GM23338 (cell line): Measurements from ENCODE around the gene CHMP4A. TPM values are rescaled to one million over a fixed set of nuclear protein-coding genes. Genes with fewer than 3 reads are reported as not detected.

Experiments
- ATAC-seq: fragments of 200-7000 bp; cut with Tn5 transposase; 3 replicates; pipeline ENCODE4 v1.9.1; 2020
- DNase-seq: peaks from one replicate; pipeline ENCODE4 v3.0.0-alpha.2; 2015; ENCODE audit warnings: low spot score
- H2AFZ ChIP-seq: fragments of 200-600 bp; sonication (generic); 2 replicates; pipeline ENCODE4 v1.8.0; 2016; ENCODE audit warnings: antibody characterized with exemption, mild to moderate bottlenecking, moderate library complexity
- H3F3A ChIP-seq: fragments of 200-600 bp; sonication (generic); replicated peaks from 2 replicates; pipeline ENCODE4 v1.8.0; 2017; ENCODE audit warnings: antibody characterized with exemption, mixed run types, low read depth
- H3K27ac ChIP-seq: fragments of 200-600 bp; sonication (generic); 2 replicates; pipeline ENCODE4 v1.6.1; 2016; ENCODE audit warnings: low read depth
- H3K27me3 ChIP-seq: fragments of 200-600 bp; sonication (generic); 2 replicates; pipeline ENCODE4 v1.8.0; 2016; ENCODE audit warnings: mild to moderate bottlenecking, mixed run types, moderate library complexity; ENCODE audit not compliant: insufficient read depth
- H3K36me3 ChIP-seq: fragments of 200-600 bp; sonication (generic); 2 replicates; pipeline ENCODE4 v1.8.0; 2016; ENCODE audit warnings: mild to moderate bottlenecking; ENCODE audit not compliant: insufficient read depth
- H3K4me1 ChIP-seq: fragments of 200-600 bp; sonication (generic); 2 replicates; pipeline ENCODE4 v1.8.0; 2016; ENCODE audit warnings: mild to moderate bottlenecking, moderate library complexity; ENCODE audit not compliant: insufficient read depth
- H3K4me2 ChIP-seq: fragments of 200-600 bp; sonication (generic); 2 replicates; pipeline ENCODE4 v1.7.1; 2017; ENCODE audit warnings: mixed run types
- H3K4me3 ChIP-seq: fragments of 200-600 bp; sonication (generic); 2 replicates; pipeline ENCODE4 v1.6.1; 2016; ENCODE audit warnings: mixed run types
- H3K79me2 ChIP-seq: fragments of 200-600 bp; sonication (generic); replicated peaks from 2 replicates; pipeline ENCODE4 v1.8.0; 2017; ENCODE audit warnings: mild to moderate bottlenecking; ENCODE audit not compliant: insufficient read depth
- H3K9me2 ChIP-seq: fragments of 200-600 bp; sonication (generic); 2 replicates; pipeline ENCODE4 v1.8.0; 2017; ENCODE audit not compliant: insufficient read depth
- H4K20me1 ChIP-seq: fragments of 200-600 bp; sonication (generic); replicated peaks from 2 replicates; pipeline ENCODE4 v1.8.0; 2017; ENCODE audit warnings: mild to moderate bottlenecking; ENCODE audit not compliant: insufficient read depth
- H3K27ac Mint-ChIP-seq: 2 replicates; pipeline ENCODE4 v1.8.0; 2020; ENCODE audit warnings: inconsistent platforms, mild to moderate bottlenecking, moderate library complexity, mixed read lengths
- H3K27me3 Mint-ChIP-seq: 3 replicates; pipeline ENCODE4 v1.8.0; 2022; ENCODE audit warnings: low read depth, mild to moderate bottlenecking, moderate library complexity, mixed read lengths, inconsistent platforms; ENCODE audit not compliant: insufficient read depth, poor library complexity
- H3K36me3 Mint-ChIP-seq: 3 replicates; pipeline ENCODE4 v1.8.0; 2021; ENCODE audit warnings: low read depth, mild to moderate bottlenecking, inconsistent platforms, moderate library complexity, mixed read lengths
- H3K4me1 Mint-ChIP-seq: 3 replicates; pipeline ENCODE4 v1.8.0; 2020; ENCODE audit warnings: mild to moderate bottlenecking, inconsistent platforms, mixed read lengths
- H3K4me3 Mint-ChIP-seq: 3 replicates; pipeline ENCODE4 v1.8.0; 2021; ENCODE audit warnings: moderate library complexity, mild to moderate bottlenecking, inconsistent platforms, mixed read lengths
- H3K9me3 Mint-ChIP-seq: 3 replicates; pipeline ENCODE4 v1.8.0; 2020; ENCODE audit warnings: moderate library complexity, mild to moderate bottlenecking, inconsistent platforms, mixed read lengths
- CTCF ChIP-seq, 2 experiments: fragments of 200-600 bp in 1 of 2; sonication (generic) in 1 of 2; conservative IDR thresholded peaks; 2 replicates each; pipeline versions ENCODE4 v1.5.1 to v1.6.1; 2016 to 2017; ENCODE audit warnings: antibody characterized with exemption in 2 of 2, low read depth in 2 of 2, mild to moderate bottlenecking in 2 of 2, moderate library complexity in 1 of 2
- ETS1 ChIP-seq: IDR thresholded peaks from 2 replicates; pipeline ENCODE4 v1.6.1; 2016; ENCODE audit warnings: antibody characterized with exemption
- EZH2 ChIP-seq: fragments of 200-600 bp; sonication (generic); IDR thresholded peaks from one replicate; pipeline ENCODE4 v1.8.0; 2017; ENCODE audit warnings: antibody characterized with exemption, mild to moderate bottlenecking, low read depth; ENCODE audit not compliant: unreplicated experiment
- EZH2phosphoT487 ChIP-seq: fragments of 200-600 bp; sonication (generic); IDR thresholded peaks from one replicate; pipeline ENCODE4 v1.8.1; 2018; ENCODE audit warnings: antibody characterized with exemption; ENCODE audit not compliant: unreplicated experiment
- JUNB ChIP-seq: IDR thresholded peaks from one replicate; pipeline ENCODE4 v1.6.1; 2016; ENCODE audit warnings: antibody characterized with exemption; ENCODE audit not compliant: unreplicated experiment
- NANOG ChIP-seq: IDR thresholded peaks from 2 replicates; pipeline ENCODE4 v1.6.1; 2016; ENCODE audit warnings: antibody characterized with exemption, borderline replicate concordance
- POLR2AphosphoS5 ChIP-seq: IDR thresholded peaks from 2 replicates; pipeline ENCODE4 v1.6.1; 2016; ENCODE audit warnings: antibody characterized with exemption, low read depth
- REST ChIP-seq: IDR thresholded peaks from one replicate; pipeline ENCODE4 v1.6.1; 2018; ENCODE audit warnings: antibody characterized with exemption; ENCODE audit not compliant: unreplicated experiment
- ZNF114 ChIP-seq: fragments of 250-450 bp; sonication (Bioruptor Pico); IDR thresholded peaks from 2 replicates; pipeline ENCODE4 v1.5.0; 2020; ENCODE audit warnings: mild to moderate bottlenecking, moderate library complexity
- ZNF331 ChIP-seq: fragments of 250-450 bp; sonication (Bioruptor Pico); IDR thresholded peaks from 2 replicates; pipeline ENCODE4 v1.5.0; 2020; ENCODE audit warnings: low read depth, mild to moderate bottlenecking, moderate library complexity
- ZNF462 ChIP-seq: fragments of 250-450 bp; sonication (Bioruptor Pico); IDR thresholded peaks from 2 replicates; pipeline ENCODE4 v1.5.0; 2020; ENCODE audit warnings: mild to moderate bottlenecking, moderate library complexity
- polyA plus RNA-seq: library from polyadenylated mRNA; unstranded; fragments of >200 nt; fragmentation: Nextera tagmentation; extraction: Ambion mirVana; gene quantifications from 2 replicates; pipeline ENCODE4 v1.2.1, GENCODE V29; 2016
- total RNA-seq: library from RNA; depleted of rRNA; stranded (reverse); fragments of >200 nt; shearing (Covaris generic); gene quantifications from 2 replicates; pipeline ENCODE4 v1.2.3, GENCODE V29; 2014

CHMP4A gene
- total and polyA plus RNA-seq, 2 experiments from 2014 or later, result 19.3 to 36.9 TPM

- ATAC-seq, result no peak
- DNase-seq, result no peak
- H3K27me3 Mint-ChIP-seq, result peaks cover 24% of the 10 kb centered on the region
- Histone ChIP-seq H3F3A (peaks cover 21% of the 10 kb centered on the region), H3K27ac (no peak overlapping the region), H3K4me1 (peaks cover 15% of the 10 kb centered on the region), H3K4me2 (no peak overlapping the region), H2AFZ (no peak overlapping the region), H3K79me2 (0 out of 2 replicates have a peak, but pooled peaks cover 6% of the 10 kb centered on the region), H3K9me2 (no peaks in the 10 kb centered on the region), H3K36me3 (0 out of 2 replicates have a peak, but pooled peaks cover 11% of the 10 kb centered on the region), H4K20me1 (no peaks in the 10 kb centered on the region; the same call in 1 of the 2 replicates), H3K4me3 (no peak overlapping the region), H3K27me3 (no peaks in the 10 kb centered on the region)
- H3K4me1 Mint-ChIP-seq, result peaks cover 43% of the 10 kb centered on the region
- peaks cover 35% of the 10 kb centered on the region for H3K9me3 Mint-ChIP-seq
- H3K36me3 Mint-ChIP-seq, result peaks cover 59% of the 10 kb centered on the region
- H3K4me3 Mint-ChIP-seq, result no peak overlapping the region; the same call in 2 of the 3 replicates
- peak overlapping the region; percentile 54; the same call in 1 of the 2 replicates for H3K27ac Mint-ChIP-seq
- TF ChIP-seq EZH2phosphoT487 (no peak), ZNF114 (CRISPR knock-in tag) (no peak), CTCF (conservative IDR thresholded peaks at IDR 0.05; ENCODE audit: low read depth in 2 of 2) (no peak), POLR2AphosphoS5 (no peak), JUNB (no peak), REST (no peak), ZNF331 (CRISPR knock-in tag) (no peak), ETS1 (no peak), EZH2 (no peak), ZNF462 (no peak), NANOG (no peak)
Observed at GRCh38 chr14:24198814-24199524, 14.3 kb downstream of the CHMP4A start.
